ENCODE data around the gene CYP4A22. TPM values are rescaled to one million over a fixed set of nuclear protein-coding genes. Genes with fewer than 3 reads are reported as not detected.

The CYP4A22 gene
- total RNA-seq, 6 experiments from 2014 or later, result not detected

GRCh38 chr1:47175227-47175934 is 38.1 kb downstream of the CYP4A22 start:
- Mint-ChIP-seq H3K4me3 (peak overlapping the region; percentile 56), H3K27ac (no peak overlapping the region), H3K4me1 (ENCODE audit: low read depth) (peaks cover 22% of the 10 kb centered on the region)

GRCh38 chr1:47178020-47178419 is 40.8 kb downstream of the CYP4A22 start:
- no peak for TF ChIP-seq CTCF (IDR thresholded peaks at IDR 0.05)
- H3K36me3 Mint-ChIP-seq (ENCODE audit: low read depth), result no peaks in the 10 kb centered on the region
- peaks cover 12% of the 10 kb centered on the region for H3K27me3 Mint-ChIP-seq (ENCODE audit: insufficient read depth)
- no peak overlapping the region for H3K4me3 Mint-ChIP-seq
- no peak for DNase-seq
- H3K9me3 Mint-ChIP-seq, result no peaks in the 10 kb centered on the region
- H3K4me1 Mint-ChIP-seq (ENCODE audit: low read depth), result peaks cover 40% of the 10 kb centered on the region
- H3K27ac Mint-ChIP-seq, result no peak overlapping the region

More at GRCh38 chr1:47175227-47175934, 38.1 kb downstream of the CYP4A22 start:
- TF ChIP-seq CTCF (IDR thresholded peaks at IDR 0.05), result peak; percentile 97
- peak; percentile 52 for DNase-seq
- Mint-ChIP-seq H3K36me3 (ENCODE audit: low read depth) (no peaks in the 10 kb centered on the region), H3K27me3 (ENCODE audit: insufficient read depth) (peaks cover 12% of the 10 kb centered on the region), H3K9me3 (no peaks in the 10 kb centered on the region)

GRCh38 chr1:47178654-47179016 is 41.4 kb downstream of the CYP4A22 start:
- H3K27me3 Mint-ChIP-seq (ENCODE audit: insufficient read depth), result peaks cover 11% of the 10 kb centered on the region
- no peak for TF ChIP-seq CTCF (IDR thresholded peaks at IDR 0.05)
- H3K9me3 Mint-ChIP-seq, result no peaks in the 10 kb centered on the region
- peaks cover 40% of the 10 kb centered on the region for H3K4me1 Mint-ChIP-seq (ENCODE audit: low read depth)
- peak overlapping the region; percentile 90 for H3K4me3 Mint-ChIP-seq
- peak overlapping the region; percentile 93 for H3K27ac Mint-ChIP-seq
- H3K36me3 Mint-ChIP-seq (ENCODE audit: low read depth), result no peaks in the 10 kb centered on the region
- no peak for DNase-seq

- peak overlapping the region; percentile 93 for H3K27ac Mint-ChIP-seq
- no peaks in the 10 kb centered on the region for H3K36me3 Mint-ChIP-seq (ENCODE audit: low read depth)
- H3K27me3 Mint-ChIP-seq (ENCODE audit: insufficient read depth), result peaks cover 11% of the 10 kb centered on the region
- H3K4me1 Mint-ChIP-seq (ENCODE audit: low read depth), result peaks cover 40% of the 10 kb centered on the region
- no peaks in the 10 kb centered on the region for H3K9me3 Mint-ChIP-seq
- peak overlapping the region; percentile 90 for H3K4me3 Mint-ChIP-seq
- peak; percentile 92 for TF ChIP-seq CTCF (IDR thresholded peaks at IDR 0.05)
- DNase-seq, result peak; percentile 95
Observed at GRCh38 chr1:47179017-47179987, 42.1 kb downstream of the CYP4A22 start.

GRCh38 chr1:47179988-47180563 is 42.8 kb downstream of the CYP4A22 start:
- TF ChIP-seq CTCF (IDR thresholded peaks at IDR 0.05), result no peak
- Mint-ChIP-seq H3K4me1 (ENCODE audit: low read depth) (peaks cover 40% of the 10 kb centered on the region), H3K27ac (peak overlapping the region; percentile 93), H3K36me3 (ENCODE audit: low read depth) (no peaks in the 10 kb centered on the region), H3K9me3 (no peaks in the 10 kb centered on the region), H3K4me3 (peak overlapping the region; percentile 90), H3K27me3 (ENCODE audit: insufficient read depth) (peaks cover 14% of the 10 kb centered on the region)
- no peak for DNase-seq

Measured in HFFc6 (cell line).